WTC11 (cell line): ENCODE data around the gene RPL36. TPM values are rescaled to one million over a fixed set of nuclear protein-coding genes. Genes with fewer than 3 reads are reported as not detected.

Source experiments
- ATAC-seq: fragments of 200-7000 bp; cut with Tn5 transposase; 2 replicates; pipeline ENCODE4 v1.10.0; 2021; ENCODE audit warnings: mild to moderate bottlenecking, moderate library complexity
- CTCF ChIA-PET: fragments of 300-600 bp; sonication (Branson Sonifier 250); formaldehyde crosslinking; loops from one replicate; lab custom pipeline; 2021; ENCODE audit warnings: antibody characterized with exemption; lab: Charles Lee
- POLR2A ChIA-PET: fragments of 350-600 bp; sonication (Branson Sonifier 250); formaldehyde crosslinking; loops from one replicate; lab custom pipeline; 2021; ENCODE audit warnings: antibody characterized with exemption; lab: Charles Lee
- DNase-seq: peaks from one replicate; pipeline ENCODE4 v3.0.0; 2021; ENCODE audit warnings: low spot score
- H3K27ac Mint-ChIP-seq: 2 replicates; pipeline ENCODE4 v1.8.0; 2021; ENCODE audit warnings: mixed read lengths
- H3K27me3 Mint-ChIP-seq: 2 replicates; pipeline ENCODE4 v1.8.0; 2021; ENCODE audit warnings: low read depth, mild to moderate bottlenecking, moderate library complexity, mixed read lengths
- H3K36me3 Mint-ChIP-seq: 2 replicates; pipeline ENCODE4 v1.8.0; 2021; ENCODE audit warnings: mixed read lengths
- H3K4me1 Mint-ChIP-seq: 2 replicates; pipeline ENCODE4 v1.8.0; 2022; ENCODE audit warnings: mixed read lengths
- H3K4me3 Mint-ChIP-seq: 2 replicates; pipeline ENCODE4 v1.8.0; 2021; ENCODE audit warnings: mild to moderate bottlenecking, moderate library complexity, mixed read lengths
- H3K9me3 Mint-ChIP-seq: 2 replicates; pipeline ENCODE4 v1.8.0; 2021; ENCODE audit warnings: mixed read lengths
- CREB1 ChIP-seq: sonication (generic); formaldehyde crosslinking; IDR thresholded peaks from 2 replicates; pipeline ENCODE4 v1.8.0; 2023; ENCODE audit warnings: mild to moderate bottlenecking, missing genetic modification reagents
- ERG ChIP-seq: fragments of 250-450 bp; sonication (Bioruptor Pico); IDR thresholded peaks from 2 replicates; pipeline ENCODE4 v1.8.0; 2021; ENCODE audit warnings: mild to moderate bottlenecking
- FOXP4 ChIP-seq: sonication (generic); formaldehyde crosslinking; IDR thresholded peaks from 2 replicates; pipeline ENCODE4 v1.8.0; 2022; ENCODE audit warnings: mild to moderate bottlenecking, missing genetic modification reagents
- JAZF1 ChIP-seq: fragments of 250-450 bp; sonication (Bioruptor Pico); IDR thresholded peaks from 2 replicates; pipeline ENCODE4 v1.9.0; 2021; ENCODE audit warnings: moderate library complexity, mild to moderate bottlenecking, inconsistent platforms
- KAT7 ChIP-seq: sonication (generic); formaldehyde crosslinking; IDR thresholded peaks from 2 replicates; pipeline ENCODE4 v1.8.1; 2023; ENCODE audit warnings: missing genetic modification reagents, mild to moderate bottlenecking, borderline replicate concordance
- MLX ChIP-seq: sonication (generic); formaldehyde crosslinking; IDR thresholded peaks from 2 replicates; pipeline ENCODE4 v1.8.1; 2023; ENCODE audit warnings: mild to moderate bottlenecking, missing genetic modification reagents, moderate library complexity
- NR1H2 ChIP-seq: sonication (generic); formaldehyde crosslinking; IDR thresholded peaks from 2 replicates; pipeline ENCODE4 v1.9.0; 2021; ENCODE audit warnings: mild to moderate bottlenecking, moderate library complexity, missing genetic modification reagents
- NR3C1 ChIP-seq: sonication (generic); formaldehyde crosslinking; conservative IDR thresholded peaks from 2 replicates; pipeline ENCODE4 v1.8.1; 2023; ENCODE audit warnings: low read depth, mild to moderate bottlenecking, missing genetic modification reagents
- RELA ChIP-seq: sonication (generic); formaldehyde crosslinking; IDR thresholded peaks from 2 replicates; pipeline ENCODE4 v1.8.1; 2022; ENCODE audit warnings: missing genetic modification reagents, mild to moderate bottlenecking, borderline replicate concordance
- SMAD4 ChIP-seq: sonication (generic); formaldehyde crosslinking; IDR thresholded peaks from 2 replicates; pipeline ENCODE4 v1.8.0; 2022; ENCODE audit warnings: mild to moderate bottlenecking, missing genetic modification reagents
- SP1 ChIP-seq: sonication (generic); formaldehyde crosslinking; conservative IDR thresholded peaks from 2 replicates; pipeline ENCODE4 v1.8.1; 2022; ENCODE audit warnings: missing genetic modification reagents
- USF1 ChIP-seq: sonication (generic); formaldehyde crosslinking; IDR thresholded peaks from 2 replicates; pipeline ENCODE4 v1.8.0; 2022; ENCODE audit warnings: mild to moderate bottlenecking, missing genetic modification reagents
- USF2 ChIP-seq: sonication (generic); formaldehyde crosslinking; IDR thresholded peaks from 2 replicates; pipeline ENCODE4 v1.8.1; 2023; ENCODE audit warnings: mild to moderate bottlenecking, missing genetic modification reagents, moderate library complexity
- ZBTB43 ChIP-seq: sonication (generic); formaldehyde crosslinking; IDR thresholded peaks from 2 replicates; pipeline ENCODE4 v1.8.1; 2023; ENCODE audit warnings: mild to moderate bottlenecking, missing genetic modification reagents
- ZNF121 ChIP-seq: sonication (generic); formaldehyde crosslinking; IDR thresholded peaks from 2 replicates; pipeline ENCODE4 v1.8.0; 2023; ENCODE audit warnings: missing genetic modification reagents
- ZNF138 ChIP-seq: sonication (generic); formaldehyde crosslinking; conservative IDR thresholded peaks from 2 replicates; pipeline ENCODE4 v1.8.1; 2022; ENCODE audit warnings: mild to moderate bottlenecking, moderate library complexity, missing genetic modification reagents
- ZNF317 ChIP-seq: sonication (generic); formaldehyde crosslinking; IDR thresholded peaks from 2 replicates; pipeline ENCODE4 v1.8.1; 2023; ENCODE audit warnings: low read depth, mild to moderate bottlenecking, moderate library complexity, missing genetic modification reagents, borderline replicate concordance
- total RNA-seq: library from RNA; stranded (reverse); gene quantifications from 3 replicates; pipeline ENCODE4 v1.2.3, GENCODE V29; 2021
- TF ChIP-seq, protein P1 (sequence below): fragments of 250-450 bp; sonication (Bioruptor Pico); IDR thresholded peaks from 2 replicates; pipeline ENCODE4 v1.9.0; 2021; ENCODE audit warnings: moderate library complexity, mild to moderate bottlenecking, inconsistent platforms, borderline replicate concordance
- TF ChIP-seq, protein P2 (sequence below): sonication (generic); formaldehyde crosslinking; IDR thresholded peaks from 2 replicates; pipeline ENCODE4 v1.8.1; 2022; ENCODE audit warnings: mild to moderate bottlenecking, missing genetic modification reagents, moderate library complexity, borderline replicate concordance
- TF ChIP-seq, protein P3 (sequence below): fragments of 250-450 bp; sonication (Bioruptor Pico); IDR thresholded peaks from 2 replicates; pipeline ENCODE4 v2.1.2; 2022; ENCODE audit warnings: mild to moderate bottlenecking, moderate library complexity

RPL36 gene
- total RNA-seq, 1 experiment from 2014 or later = 1,080 TPM

DNA sequence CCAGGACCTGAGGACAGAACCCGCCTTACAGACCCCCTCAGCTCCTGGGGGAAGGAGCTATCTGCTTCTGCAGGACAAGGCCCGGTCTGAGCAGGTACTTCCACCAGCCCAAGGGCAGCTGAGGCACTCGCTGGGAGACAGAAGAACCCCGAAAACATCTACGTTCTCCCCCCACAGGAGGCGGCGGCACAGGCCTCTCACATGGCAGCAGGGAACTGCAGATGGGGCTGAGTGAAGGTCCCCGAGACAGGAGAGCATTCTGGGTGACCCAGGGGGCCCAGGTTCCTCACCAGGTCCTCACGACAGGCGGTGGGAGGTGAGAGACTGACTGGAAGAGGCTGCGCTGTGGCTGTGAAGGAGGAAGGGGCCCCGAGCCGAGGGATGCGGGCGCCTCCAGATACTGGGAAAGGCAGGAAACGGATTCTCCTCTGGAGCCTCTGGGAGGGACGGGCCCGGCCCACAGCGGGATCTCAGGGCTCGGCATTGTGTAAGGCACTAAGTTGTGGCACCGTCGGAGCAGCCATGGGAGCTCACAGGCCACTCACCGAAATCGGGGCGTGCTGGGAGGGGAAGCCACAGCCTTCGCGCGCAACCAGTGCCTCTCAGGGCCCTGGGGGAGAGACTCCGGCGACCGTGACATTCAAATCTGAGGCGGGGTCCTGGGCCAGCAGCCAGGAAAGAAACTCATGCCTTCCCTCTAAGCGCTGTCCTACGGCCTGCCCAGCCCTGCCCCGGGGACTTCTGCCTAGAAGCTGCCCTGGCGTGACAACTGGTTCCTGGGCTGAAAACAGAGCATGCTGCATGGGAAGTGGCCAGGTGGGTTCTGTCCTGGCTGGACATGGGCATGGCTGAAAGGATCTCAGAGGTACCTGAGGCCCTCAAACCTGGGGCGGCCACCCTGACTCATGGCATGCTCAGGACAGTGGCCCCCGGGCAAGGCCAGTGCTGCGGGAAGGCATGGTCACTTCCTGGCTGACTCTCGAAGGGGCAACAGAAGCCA is 14.0 kb downstream of the RPL36 start:
- no peaks in the 10 kb centered on the region for H3K27me3 Mint-ChIP-seq
- H3K9me3 Mint-ChIP-seq = peaks cover 5% of the 10 kb centered on the region; the same call in 1 of the 2 replicates
- DNase-seq = no peak
- ChIA-PET POLR2A (no interaction called here), CTCF (interaction anchor here (0.5 kb wide), 1 partner anchor 47 kb away, joined by 4 read pairs; no protein-coding TSS in a partner anchor)
- no peak overlapping the region for H3K4me3 Mint-ChIP-seq
- H3K36me3 Mint-ChIP-seq = peaks cover 66% of the 10 kb centered on the region
- TF ChIP-seq NR3C1 (CRISPR knock-in tag) (no peak), USF1 (CRISPR knock-in tag) (no peak), ZBTB43 (CRISPR knock-in tag) (no peak), MLX (CRISPR knock-in tag) (no peak), NR1H2 (CRISPR knock-in tag) (no peak), RELA (CRISPR knock-in tag) (no peak), ZNF121 (CRISPR knock-in tag) (no peak), KAT7 (no peak), JAZF1 (CRISPR knock-in tag) (no peak), USF2 (no peak), ZNF317 (no peak), ZNF138 (CRISPR knock-in tag) (no peak)
- TF ChIP-seq, protein P1, sequence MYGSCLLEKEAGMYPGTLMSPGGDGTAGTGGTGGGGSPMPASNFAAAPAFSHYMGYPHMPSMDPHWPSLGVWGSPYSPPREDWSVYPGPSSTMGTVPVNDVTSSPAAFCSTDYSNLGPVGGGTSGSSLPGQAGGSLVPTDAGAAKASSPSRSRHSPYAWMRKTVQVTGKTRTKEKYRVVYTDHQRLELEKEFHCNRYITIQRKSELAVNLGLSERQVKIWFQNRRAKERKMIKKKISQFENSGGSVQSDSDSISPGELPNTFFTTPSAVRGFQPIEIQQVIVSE (CRISPR knock-in tag) = no peak
- TF ChIP-seq, protein P2, sequence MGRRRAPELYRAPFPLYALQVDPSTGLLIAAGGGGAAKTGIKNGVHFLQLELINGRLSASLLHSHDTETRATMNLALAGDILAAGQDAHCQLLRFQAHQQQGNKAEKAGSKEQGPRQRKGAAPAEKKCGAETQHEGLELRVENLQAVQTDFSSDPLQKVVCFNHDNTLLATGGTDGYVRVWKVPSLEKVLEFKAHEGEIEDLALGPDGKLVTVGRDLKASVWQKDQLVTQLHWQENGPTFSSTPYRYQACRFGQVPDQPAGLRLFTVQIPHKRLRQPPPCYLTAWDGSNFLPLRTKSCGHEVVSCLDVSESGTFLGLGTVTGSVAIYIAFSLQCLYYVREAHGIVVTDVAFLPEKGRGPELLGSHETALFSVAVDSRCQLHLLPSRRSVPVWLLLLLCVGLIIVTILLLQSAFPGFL (CRISPR knock-in tag) = no peak
- TF ChIP-seq, protein P3, sequence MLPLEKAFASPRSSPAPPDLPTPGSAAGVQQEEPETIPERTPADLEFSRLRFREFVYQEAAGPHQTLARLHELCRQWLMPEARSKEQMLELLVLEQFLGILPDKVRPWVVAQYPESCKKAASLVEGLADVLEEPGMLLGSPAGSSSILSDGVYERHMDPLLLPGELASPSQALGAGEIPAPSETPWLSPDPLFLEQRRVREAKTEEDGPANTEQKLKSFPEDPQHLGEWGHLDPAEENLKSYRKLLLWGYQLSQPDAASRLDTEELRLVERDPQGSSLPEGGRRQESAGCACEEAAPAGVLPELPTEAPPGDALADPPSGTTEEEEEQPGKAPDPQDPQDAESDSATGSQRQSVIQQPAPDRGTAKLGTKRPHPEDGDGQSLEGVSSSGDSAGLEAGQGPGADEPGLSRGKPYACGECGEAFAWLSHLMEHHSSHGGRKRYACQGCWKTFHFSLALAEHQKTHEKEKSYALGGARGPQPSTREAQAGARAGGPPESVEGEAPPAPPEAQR = no peak
- no peaks in the 10 kb centered on the region for H3K4me1 Mint-ChIP-seq
- ATAC-seq = no peak
- H3K27ac Mint-ChIP-seq = no peak overlapping the region

- no peak for TF ChIP-seq CREB1 (CRISPR knock-in tag)
- TF ChIP-seq FOXP4 (CRISPR knock-in tag) = no peak
- no peak for TF ChIP-seq SP1
- TF ChIP-seq ERG (CRISPR knock-in tag) = no peak
- TF ChIP-seq RELA (CRISPR knock-in tag) = no peak
- TF ChIP-seq SMAD4 (CRISPR knock-in tag) = no peak
- DNase-seq = no peak
- ChIA-PET CTCF (interaction anchor here (0.6 to 1.2 kb wide), 2 partner anchors 16 to 116 kb away, joined by 4 read pairs; partner anchors contain the start of gene RPL36), POLR2A (interaction anchor here (0.8 kb wide), 1 partner anchor 8 kb away, joined by 4 read pairs; no protein-coding TSS in a partner anchor)
- Mint-ChIP-seq H3K9me3 (peaks cover 5% of the 10 kb centered on the region; the same call in 1 of the 2 replicates), H3K4me1 (no peaks in the 10 kb centered on the region), H3K36me3 (peaks cover 63% of the 10 kb centered on the region), H3K4me3 (no peak overlapping the region), H3K27ac (no peak overlapping the region), H3K27me3 (no peaks in the 10 kb centered on the region)
- ATAC-seq = no peak
Observed at GRCh38 chr19:5705552-5705951, 15.5 kb downstream of the RPL36 start.
